Panc1 (cell line): Measurements from ENCODE around the gene PLCB4. TPM values are rescaled to one million over a fixed set of nuclear protein-coding genes. Genes with fewer than 3 reads are reported as not detected.
A peak's percentile ranks its signal among the peaks of the same experiment; 100 is the strongest.

Source experiments
- ATAC-seq: fragments of 200-7000 bp; cut with Tn5 transposase; 2 replicates; pipeline ENCODE4 v1.9.1; 2020; ENCODE audit warnings: mild to moderate bottlenecking, moderate library complexity
- BruUV-seq: library from RNA; stranded (reverse); fragments of 400-500 nt; replicated peaks from 2 replicates; lab custom pipeline; 2021; lab: Mats Ljungman, UMichigan
- CTCF ChIA-PET: fragments of 300-600 bp; sonication (Branson Sonifier 250); formaldehyde crosslinking; loops from one replicate; lab custom pipeline; 2022; ENCODE audit warnings: antibody characterized with exemption; lab: Charles Lee
- POLR2A ChIA-PET: fragments of 300-600 bp; sonication (Branson Sonifier 250); formaldehyde crosslinking; loops from one replicate; lab custom pipeline; 2022; ENCODE audit warnings: antibody characterized with exemption; lab: Charles Lee
- DNase-seq: peaks from one replicate; pipeline ENCODE4 v3.0.0-alpha.2; 2010; ENCODE audit warnings: low read depth, low spot score
- H3K27ac ChIP-seq: 2 replicates; pipeline ENCODE4 v1.5.1; 2011; ENCODE audit warnings: mild to moderate bottlenecking, low read length, inconsistent platforms
- H3K27me3 ChIP-seq: fragments of 200-500 bp; sonication (Bioruptor generic); 2 replicates; pipeline ENCODE4 v1.6.0; 2014; ENCODE audit warnings: low read length, inconsistent platforms; ENCODE audit not compliant: control insufficient read depth, insufficient read depth
- H3K36me3 ChIP-seq: fragments of 200-500 bp; sonication (Bioruptor generic); 2 replicates; pipeline ENCODE4 v1.5.1; 2014; ENCODE audit warnings: inconsistent platforms, mild to moderate bottlenecking, low read length, moderate library complexity; ENCODE audit not compliant: control insufficient read depth, insufficient read depth
- H3K4me1 ChIP-seq: 2 replicates; pipeline ENCODE4 v1.5.1; 2011; ENCODE audit warnings: inconsistent platforms, mild to moderate bottlenecking, low read length, moderate library complexity; ENCODE audit not compliant: control insufficient read depth, insufficient read depth
- H3K4me3 ChIP-seq, 2 experiments: 2 replicates each; pipeline ENCODE4 v1.5.1; 2011 to 2012; ENCODE audit warnings: low read depth in 2 of 2, low read length in 2 of 2, mild to moderate bottlenecking in 2 of 2, inconsistent platforms in 1 of 2, moderate library complexity in 1 of 2
- H3K9me3 ChIP-seq: fragments of 200-500 bp; sonication (Bioruptor generic); 2 replicates; pipeline ENCODE4 v1.5.1; 2014; ENCODE audit warnings: low read depth, mild to moderate bottlenecking, inconsistent platforms, low read length, moderate library complexity; ENCODE audit not compliant: control insufficient read depth, insufficient read depth
- CTCF ChIP-seq: fragments of 450-650 bp; IDR thresholded peaks from 2 replicates; pipeline ENCODE4 v1.5.1; 2017; ENCODE audit warnings: mild to moderate bottlenecking
- POLR2AphosphoS5 ChIP-seq: IDR thresholded peaks from 2 replicates; pipeline ENCODE4 v1.6.1; 2012; ENCODE audit warnings: mild to moderate bottlenecking, low read depth, low read length, moderate library complexity
- REST ChIP-seq, 2 experiments: IDR thresholded peaks; 2 replicates each; pipeline ENCODE4 v1.6.1; 2011 to 2012; ENCODE audit warnings: low read depth in 2 of 2, control low read depth in 1 of 2, low read length in 1 of 2, mild to moderate bottlenecking in 1 of 2, moderate library complexity in 1 of 2; ENCODE audit not compliant: insufficient read depth in 1 of 2
- SIN3A ChIP-seq: IDR thresholded peaks from 2 replicates; pipeline ENCODE4 v1.6.1; 2012; ENCODE audit warnings: low read depth, mild to moderate bottlenecking, low read length, moderate library complexity, borderline replicate concordance; ENCODE audit not compliant: insufficient read depth
- TCF7L2 ChIP-seq: IDR thresholded peaks from 2 replicates; pipeline ENCODE4 v1.6.1; 2011; ENCODE audit warnings: mild to moderate bottlenecking, low read depth, low read length, inconsistent platforms
- in situ Hi-C: cut with HindIII; loops from 2 replicates; pipeline ENCODE4 v1.10.0; 2016; ENCODE audit warnings: low sequenced_read_pairs, low pct_unique_long_range_greater_than_20kb
- intact Hi-C: fragments of 100-400 bp; cut with micrococcal nuclease; formaldehyde crosslinking; loops from one replicate; pipeline ENCODE4 v1.10.0; 2022; ENCODE audit not compliant: unreplicated experiment
- total RNA-seq: library from RNA; stranded (reverse); gene quantifications from one replicate; pipeline ENCODE4 v1.2.1, GENCODE V29; 2021; ENCODE audit not compliant: unreplicated experiment

Gene PLCB4
- total RNA-seq, 1 experiment from 2014 or later, result 1.5 TPM

GRCh38 chr20:9359561-9360308, 290.8 kb downstream of the PLCB4 start:
- Histone ChIP-seq H3K9me3 (no peaks in the 10 kb centered on the region), H3K27me3 (no peaks in the 10 kb centered on the region), H3K4me3 (no peak overlapping the region), H3K27ac (no peak overlapping the region), H3K4me1 (no peaks in the 10 kb centered on the region), H3K36me3 (no peaks in the 10 kb centered on the region)
- BruUV-seq, result no TSS peak
- TF ChIP-seq CTCF, result peak; percentile 48; the same call in 1 of the 2 replicates
- TF ChIP-seq POLR2AphosphoS5, result no peak
- intact Hi-C loops, result loop anchor here (1.0 to 10.0 kb wide), 2 partner anchors 506 to 565 kb away; no protein-coding TSS in a partner anchor
- ChIA-PET CTCF (interaction anchor here (0.9 kb wide), 2 partner anchors 10 to 569 kb away, joined by 3 read pairs; no protein-coding TSS in a partner anchor), POLR2A (no interaction called here)
- in situ Hi-C loops, result no loop called here
- ATAC-seq (peak; percentile 60; the same call in 1 of the 2 replicates), DNase-seq (peak; percentile 12)

- Histone ChIP-seq H3K4me3 (no peak overlapping the region), H3K27me3 (no peaks in the 10 kb centered on the region), H3K4me1 (no peaks in the 10 kb centered on the region), H3K36me3 (no peaks in the 10 kb centered on the region), H3K27ac (no peak overlapping the region), H3K9me3 (no peaks in the 10 kb centered on the region)
- CTCF ChIA-PET, result interaction anchor here (0.9 kb wide), 1 partner anchor 570 kb away, joined by 3 read pairs; no protein-coding TSS in a partner anchor
- TF ChIP-seq SIN3A (no peak), REST (IDR thresholded peaks at IDR 0.05; ENCODE audit: insufficient read depth in 1 of 2, low read depth in 2 of 2, low read length in 1 of 2) (no peak), CTCF (no peak), TCF7L2 (no peak), POLR2AphosphoS5 (no peak)
- POLR2A ChIA-PET, result no interaction called here
- intact Hi-C loops, result no loop called here
- ATAC-seq (no peak), DNase-seq (no peak)
- in situ Hi-C loops, result no loop called here
- no TSS peak for BruUV-seq
Measured at GRCh38 chr20:9360431-9360830, 291.5 kb downstream of the PLCB4 start.
